GM12878 (cell line): ENCODE measurements around the gene NOC2L. TPM values are rescaled to one million over a fixed set of nuclear protein-coding genes. Genes with fewer than 3 reads are reported as not detected.

Experiments used
- ATAC-seq: fragments of 200-7000 bp; cut with Tn5 transposase; 3 replicates; pipeline ENCODE4 v1.9.1; 2020; ENCODE audit warnings: mild to moderate bottlenecking, moderate library complexity
- BruUV-seq: library from RNA; stranded (reverse); fragments of 400-500 nt; replicated peaks from 2 replicates; lab custom pipeline; 2021; lab: Mats Ljungman, UMichigan
- CTCF ChIA-PET: fragments of 300-600 bp; sonication (Branson Sonifier 250); formaldehyde crosslinking; extraction: SDS; loops from one replicate; lab custom pipeline; 2021; ENCODE audit warnings: inconsistent platforms; lab: Yijun Ruan, JAX
- POLR2A ChIA-PET: fragments of 350-600 bp; formaldehyde crosslinking; extraction: SDS; loops from one replicate; lab custom pipeline; 2021; ENCODE audit warnings: inconsistent platforms; lab: Charles Lee
- RAD21 ChIA-PET: fragments of 300-600 bp; sonication (Branson Sonifier 250); formaldehyde crosslinking; loops from one replicate; lab custom pipeline; 2023; ENCODE audit warnings: antibody characterized with exemption; ENCODE audit not compliant: unreplicated experiment; lab: Charles Lee
- SMC1A ChIA-PET: fragments of 300-600 bp; sonication (Branson Sonifier 250); formaldehyde crosslinking; loops from one replicate; lab custom pipeline; 2023; ENCODE audit not compliant: unreplicated experiment, uncharacterized antibody; lab: Charles Lee
- DNase-seq: peaks from one replicate; pipeline ENCODE4 v3.0.0-alpha.2; 2011; ENCODE audit warnings: low read depth, low spot score
- FAIRE-seq: peaks from 3 replicates; lab custom pipeline; 2011; peaks lifted over from hg19 to GRCh38; lab: Jason Lieb, UNC
- H2AFZ ChIP-seq: 2 replicates; pipeline ENCODE4 v1.6.0; 2011; ENCODE audit warnings: low read depth, low read length, control low read depth; ENCODE audit not compliant: control insufficient read depth
- H3K27ac ChIP-seq: 2 replicates; pipeline ENCODE4 v1.5.1; 2011; ENCODE audit warnings: control low read depth; ENCODE audit not compliant: control insufficient read depth, insufficient read depth
- H3K27me3 ChIP-seq, 2 experiments: replicated peaks in 1 of 2; 2 replicates each; pipeline versions ENCODE4 v1.6.0 to v1.6.1; 2011; ENCODE audit warnings: low read length in 1 of 2; ENCODE audit not compliant: control insufficient read depth in 2 of 2, insufficient read depth in 2 of 2
- H3K36me3 ChIP-seq, 2 experiments: 2 replicates each; pipeline ENCODE4 v1.5.1; 2011; ENCODE audit warnings: low read length in 1 of 2; ENCODE audit not compliant: control insufficient read depth in 2 of 2, insufficient read depth in 2 of 2
- H3K4me1 ChIP-seq: 2 replicates; pipeline ENCODE4 v1.6.1; 2011; ENCODE audit warnings: mild to moderate bottlenecking, low read length, moderate library complexity, mixed read lengths; ENCODE audit not compliant: control insufficient read depth, insufficient read depth
- H3K4me2 ChIP-seq: 2 replicates; pipeline ENCODE4 v1.6.0; 2011; ENCODE audit warnings: control low read depth; ENCODE audit not compliant: control insufficient read depth, insufficient read depth
- H3K4me3 ChIP-seq: fragments of 200-600 bp; sonication (generic); 2 replicates; pipeline ENCODE4 v1.5.1; 2016
- H3K79me2 ChIP-seq: 2 replicates; pipeline ENCODE4 v1.6.0; 2011; ENCODE audit warnings: low read length; ENCODE audit not compliant: control insufficient read depth, insufficient read depth
- H3K9ac ChIP-seq: 2 replicates; pipeline ENCODE4 v1.8.0; 2011; ENCODE audit warnings: low read length, control low read depth, mixed read lengths; ENCODE audit not compliant: control insufficient read depth, insufficient read depth
- H3K9me3 ChIP-seq: replicated peaks from 3 replicates; pipeline ENCODE4 v1.5.1; 2011; ENCODE audit warnings: mild to moderate bottlenecking, low read length; ENCODE audit not compliant: control insufficient read depth, insufficient read depth
- H4K20me1 ChIP-seq: 2 replicates; pipeline ENCODE4 v1.6.0; 2011; ENCODE audit not compliant: control insufficient read depth, insufficient read depth
- POLR2A ChIP-seq: IDR thresholded peaks from 2 replicates; pipeline ENCODE4 v1.6.1; 2011; ENCODE audit warnings: low read depth, mild to moderate bottlenecking, low read length
- RAD21 ChIP-seq: IDR thresholded peaks from 2 replicates; pipeline ENCODE4 v1.6.1; 2011; ENCODE audit warnings: mild to moderate bottlenecking, low read depth, low read length, moderate library complexity; ENCODE audit not compliant: insufficient read depth
- SIN3A ChIP-seq: IDR thresholded peaks from 2 replicates; pipeline ENCODE4 v1.6.1; 2012; ENCODE audit warnings: low read depth, low read length, improper control_type of control experiment
- YY1 ChIP-seq: IDR thresholded peaks from 2 replicates; pipeline ENCODE4 v1.6.1; 2011; ENCODE audit warnings: low read depth, mild to moderate bottlenecking, low read length
- WGBS: methylation state at CpG from one replicate; pipeline ENCODE4 v1.1.6; 2016; ENCODE audit warnings: low lambda C conversion rate; ENCODE audit not compliant: insufficient replicate concordance, insufficient coverage; ENCODE audit errors: missing lambda C conversion rate; 5-methylcytosine and 5-hydroxymethylcytosine counted together
- in situ Hi-C: fragments of 300-500 bp; cut with MboI; formaldehyde crosslinking; loops from 9 replicates; pipeline ENCODE4 v1.14.3; 2018; ENCODE audit warnings: mixed read lengths
- intact Hi-C: fragments of 100-400 bp; cut with micrococcal nuclease; formaldehyde crosslinking; loops from one replicate; pipeline ENCODE4 v1.14.2; 2022; ENCODE audit not compliant: unreplicated experiment
- polyA plus RNA-seq, 11 experiments: library from polyadenylated mRNA; depleted of rRNA in 4 of 11; unstranded in 6 of 11; stranded (reverse) in 5 of 11; fragments of >200 nt; fragmentation: Nextera tagmentation in 4 of 11; fragmentation: Illumina TruSeq in 1 of 11; extraction: Ambion mirVana in 4 of 11; extraction: Trizol in 1 of 11; gene quantifications; 1 replicate in 1 of 11; 2 replicates in 10 of 11; pipeline versions ENCODE4 v1.2.1 to v1.2.3, GENCODE V29; 2011 to 2016; ENCODE audit warnings: inconsistent platforms in 2 of 11, missing spikeins in 2 of 11, low read depth in 1 of 11
- total RNA-seq, 4 experiments: library from RNA; depleted of rRNA in 3 of 4; stranded (reverse); fragments of >200 nt in 3 of 4; fragmentation: Illumina TruSeq in 1 of 4; extraction: Trizol in 1 of 4; gene quantifications; 2 replicates each; pipeline versions ENCODE4 v1.2.1 to v1.2.3, GENCODE V29; 2013 to 2021

Gene NOC2L
- total and polyA plus RNA-seq, 10 of the 15 experiments (the other 5 are each of a cell fraction or from before 2014, with no cell fraction given): 1.3 to 171 (median 64.3) TPM

DNA sequence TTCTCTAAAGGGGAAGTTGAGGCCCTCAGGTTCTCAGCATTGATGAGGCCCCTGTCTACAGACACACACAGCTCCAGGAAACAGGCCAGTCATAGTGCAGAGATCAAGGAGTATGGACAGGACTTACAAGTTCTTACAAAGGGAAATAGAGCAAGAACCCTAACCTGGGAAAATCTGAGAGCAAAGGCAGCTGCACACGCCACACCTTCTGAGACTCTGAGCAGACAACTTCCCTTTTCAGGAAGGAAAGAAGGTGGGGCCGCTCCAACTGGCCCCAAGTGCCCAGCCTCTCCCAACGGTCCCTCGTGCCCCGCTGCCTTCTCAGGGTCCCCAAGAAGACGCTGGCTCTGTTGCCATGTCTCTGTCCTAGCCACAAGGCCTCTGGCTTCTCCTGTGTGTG is 3.6 kb downstream of the NOC2L start:
- in situ Hi-C loops (no loop called here), intact Hi-C loops (no loop called here)
- Histone ChIP-seq H3K27me3 (no peaks in the 10 kb centered on the region), H2AFZ (no peak overlapping the region), H3K4me1 (peaks cover 10% of the 10 kb centered on the region), H3K9ac (no peak overlapping the region), H3K36me3 (peaks cover 14 to 45% of the 10 kb centered on the region in 2 experiments; a peak in 3 of 4 replicates), H3K4me3 (no peak overlapping the region), H3K27ac (no peak overlapping the region), H3K4me2 (no peak overlapping the region), H3K9me3 (no peaks in the 10 kb centered on the region), H4K20me1 (0 out of 2 replicates have a peak, but pooled peaks cover under 1% of the 10 kb centered on the region), H3K79me2 (peaks cover 20% of the 10 kb centered on the region)
- ATAC-seq (no peak), DNase-seq (no peak), FAIRE-seq (no peak)
- 34% methylated on average over 6 of the region's 6 CpGs for WGBS
- BruUV-seq: TSS peak; percentile 28
- ChIA-PET POLR2A (no interaction called here), CTCF (no interaction called here), SMC1A (no interaction called here), RAD21 (no interaction called here)
- no peak for TF ChIP-seq SIN3A

DNA sequence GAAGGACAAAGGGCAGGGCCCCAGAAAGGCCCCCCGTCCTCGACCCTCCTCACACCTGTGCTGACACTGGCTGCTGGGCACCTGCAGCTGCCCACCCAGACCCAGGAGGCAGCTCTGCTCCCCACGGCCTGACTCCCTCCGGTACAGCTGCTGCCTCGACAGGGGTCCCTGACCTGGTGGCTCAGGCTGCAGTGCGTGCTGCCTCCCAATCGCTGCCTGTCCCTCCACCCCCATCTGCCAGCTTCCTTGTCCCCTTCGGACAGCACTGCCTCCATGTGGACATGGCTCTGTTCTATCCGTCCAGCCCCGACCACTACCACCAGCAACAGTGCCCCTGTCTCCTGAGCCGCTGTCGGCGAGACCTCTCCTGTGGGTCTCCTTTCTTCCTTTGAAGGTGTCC is 4.1 kb downstream of the NOC2L start:
- peaks cover 3% of the 10 kb centered on the region; the same call in 1 of the 2 replicates for H4K20me1 ChIP-seq
- ATAC-seq (no peak), DNase-seq (no peak), FAIRE-seq (no peak)
- no peak overlapping the region for H3K27ac ChIP-seq
- 95% methylated on average over 13 of the region's 13 CpGs for WGBS
- H3K79me2 ChIP-seq: peaks cover 20% of the 10 kb centered on the region
- CTCF ChIA-PET: no interaction called here
- H2AFZ ChIP-seq: no peak overlapping the region
- no peak overlapping the region for H3K9ac ChIP-seq
- H3K9me3 ChIP-seq: no peaks in the 10 kb centered on the region
- no peak overlapping the region for H3K4me3 ChIP-seq
- POLR2A ChIA-PET: no interaction called here
- H3K27me3 ChIP-seq: no peaks in the 10 kb centered on the region
- H3K4me1 ChIP-seq: peaks cover 10% of the 10 kb centered on the region
- intact Hi-C loops: no loop called here
- no TSS peak for BruUV-seq
- in situ Hi-C loops: no loop called here
- RAD21 ChIA-PET: no interaction called here
- no peak overlapping the region for H3K4me2 ChIP-seq
- H3K36me3 ChIP-seq: peaks cover 18 to 49% of the 10 kb centered on the region in 2 experiments; a peak in 3 of 4 replicates
- SMC1A ChIA-PET: no interaction called here
- TF ChIP-seq RAD21: no peak
- 0 out of 2 replicates have a peak, but pooled peaks have one; percentile 9 for TF ChIP-seq POLR2A
- TF ChIP-seq YY1: no peak
- TF ChIP-seq, all 136 proteins: peak for 1
